H1 (cell line): ENCODE measurements around the gene ARF6. TPM values are rescaled to one million over a fixed set of nuclear protein-coding genes. Genes with fewer than 3 reads are reported as not detected.

Experiments
- CHD7 ChIP-seq: fragments of 300-600 bp; sonication (generic); IDR thresholded peaks from 2 replicates; pipeline ENCODE4 v1.7.1; 2012; ENCODE audit warnings: low read length, moderate library complexity, mild to moderate bottlenecking, inconsistent platforms; ENCODE audit not compliant: insufficient replicate concordance
- GTF2F1 ChIP-seq: IDR thresholded peaks from 2 replicates; pipeline ENCODE4 v1.6.1; 2012; ENCODE audit warnings: low read depth, low read length, improper control_type of control experiment, borderline replicate concordance
- SIRT6 ChIP-seq: IDR thresholded peaks from one replicate; pipeline ENCODE4 v1.7.1; 2012; ENCODE audit warnings: low read length, inconsistent platforms
- polyA plus RNA-seq, 7 experiments: library from polyadenylated mRNA; depleted of rRNA in 3 of 7; stranded (reverse) in 5 of 7; unstranded in 2 of 7; fragments of >200 nt in 5 of 7; fragments of 200-250 nt in 2 of 7; gene quantifications; 1 replicate in 5 of 7; 2 replicates in 1 of 7; 4 replicates in 1 of 7; pipeline versions ENCODE4 v1.2.1 to v1.2.3, GENCODE V29; 2011 to 2013; ENCODE audit warnings: missing spikeins in 2 of 7, mixed read lengths in 2 of 7
- total RNA-seq: library from RNA; stranded (reverse); fragmentation: NEBNext Ultra II Directional; extraction: Animal tissue kit (Norgen Biotek cat#: 25700); gene quantifications from 2 replicates; pipeline ENCODE4 v1.2.1, GENCODE V29; 2021
- TF ChIP-seq, protein P1 (sequence below): IDR thresholded peaks from 2 replicates; pipeline ENCODE4 v1.6.1; 2012; ENCODE audit warnings: low read length, inconsistent platforms

ARF6 gene
- total and polyA plus RNA-seq, 2 of the 8 experiments (the other 6 are each of a cell fraction or from before 2014, with no cell fraction given) = 17.2 to 56.7 TPM

DNA sequence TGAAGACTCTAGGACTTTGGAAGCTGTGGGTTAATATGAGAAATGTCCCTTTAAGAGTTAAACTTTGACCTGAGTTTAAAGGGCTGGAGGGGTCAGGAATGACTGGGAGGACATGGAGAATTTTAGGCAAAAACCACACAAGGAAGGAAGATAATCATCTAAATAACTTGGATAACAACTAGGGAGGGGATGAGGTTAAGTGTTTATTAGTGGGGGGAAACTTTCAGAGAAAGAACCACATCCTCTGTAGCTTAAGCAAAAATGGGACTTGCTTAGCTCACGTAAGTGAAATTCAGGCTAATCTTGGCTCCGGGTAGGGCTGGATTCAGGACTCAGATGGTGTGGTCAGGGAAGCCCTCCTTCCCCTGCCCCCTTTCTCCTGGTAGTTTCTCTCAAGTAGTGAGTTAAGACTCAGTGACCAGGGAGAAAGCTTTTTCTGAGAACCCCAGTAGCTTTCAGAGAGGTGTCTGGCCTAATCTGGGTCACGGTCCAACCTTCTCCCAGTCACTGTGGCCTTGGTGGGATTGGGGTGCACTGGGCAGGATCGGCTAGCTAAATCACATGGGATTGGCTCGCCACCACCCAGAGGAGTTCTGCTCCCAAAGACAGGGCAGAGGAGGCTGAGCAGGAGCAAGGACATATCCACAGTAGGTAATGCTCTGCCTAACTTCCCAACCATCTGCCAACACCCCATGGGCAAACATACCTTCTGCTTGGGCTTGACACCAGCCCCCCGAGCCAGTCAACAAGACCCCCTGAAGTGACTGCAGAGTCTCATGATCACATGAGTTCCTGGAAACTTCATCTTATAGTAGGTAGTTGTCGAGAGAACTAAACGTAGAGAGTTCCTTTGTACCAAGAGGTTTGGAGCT, 52.8 kb downstream of the ARF6 start (continued):
- no peak for TF ChIP-seq CHD7
- TF ChIP-seq GTF2F1 = no peak
- TF ChIP-seq SIRT6 = no peak
- TF ChIP-seq, protein P1, sequence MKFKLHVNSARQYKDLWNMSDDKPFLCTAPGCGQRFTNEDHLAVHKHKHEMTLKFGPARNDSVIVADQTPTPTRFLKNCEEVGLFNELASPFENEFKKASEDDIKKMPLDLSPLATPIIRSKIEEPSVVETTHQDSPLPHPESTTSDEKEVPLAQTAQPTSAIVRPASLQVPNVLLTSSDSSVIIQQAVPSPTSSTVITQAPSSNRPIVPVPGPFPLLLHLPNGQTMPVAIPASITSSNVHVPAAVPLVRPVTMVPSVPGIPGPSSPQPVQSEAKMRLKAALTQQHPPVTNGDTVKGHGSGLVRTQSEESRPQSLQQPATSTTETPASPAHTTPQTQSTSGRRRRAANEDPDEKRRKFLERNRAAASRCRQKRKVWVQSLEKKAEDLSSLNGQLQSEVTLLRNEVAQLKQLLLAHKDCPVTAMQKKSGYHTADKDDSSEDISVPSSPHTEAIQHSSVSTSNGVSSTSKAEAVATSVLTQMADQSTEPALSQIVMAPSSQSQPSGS = no peak
